GM12865 (cell line): ENCODE results near the gene GPR161.

Source experiments
- DNase-seq: peaks from one replicate; pipeline ENCODE4 v3.0.0; 2010; ENCODE audit warnings: low read depth
- H3K4me3 ChIP-seq: 2 replicates; pipeline ENCODE4 v1.5.1; 2011; ENCODE audit warnings: mild to moderate bottlenecking, low read depth, low read length, control low read depth
- TF ChIP-seq, protein P1 (sequence below): IDR thresholded peaks from 2 replicates; pipeline ENCODE4 v1.5.1; 2011; ENCODE audit warnings: low read length, control low read depth, low read depth, inconsistent platforms; ENCODE audit not compliant: insufficient read depth; ENCODE audit errors: missing control alignments

GPR161 gene

GRCh38 chr1:168135921-168136708 is 615 bp downstream of the GPR161 start:
- DNase-seq = no peak

GRCh38 chr1:168135116-168135920 is 1.4 kb downstream of the GPR161 start:
- H3K4me3 ChIP-seq = no peak overlapping the region
- TF ChIP-seq, protein P1, sequence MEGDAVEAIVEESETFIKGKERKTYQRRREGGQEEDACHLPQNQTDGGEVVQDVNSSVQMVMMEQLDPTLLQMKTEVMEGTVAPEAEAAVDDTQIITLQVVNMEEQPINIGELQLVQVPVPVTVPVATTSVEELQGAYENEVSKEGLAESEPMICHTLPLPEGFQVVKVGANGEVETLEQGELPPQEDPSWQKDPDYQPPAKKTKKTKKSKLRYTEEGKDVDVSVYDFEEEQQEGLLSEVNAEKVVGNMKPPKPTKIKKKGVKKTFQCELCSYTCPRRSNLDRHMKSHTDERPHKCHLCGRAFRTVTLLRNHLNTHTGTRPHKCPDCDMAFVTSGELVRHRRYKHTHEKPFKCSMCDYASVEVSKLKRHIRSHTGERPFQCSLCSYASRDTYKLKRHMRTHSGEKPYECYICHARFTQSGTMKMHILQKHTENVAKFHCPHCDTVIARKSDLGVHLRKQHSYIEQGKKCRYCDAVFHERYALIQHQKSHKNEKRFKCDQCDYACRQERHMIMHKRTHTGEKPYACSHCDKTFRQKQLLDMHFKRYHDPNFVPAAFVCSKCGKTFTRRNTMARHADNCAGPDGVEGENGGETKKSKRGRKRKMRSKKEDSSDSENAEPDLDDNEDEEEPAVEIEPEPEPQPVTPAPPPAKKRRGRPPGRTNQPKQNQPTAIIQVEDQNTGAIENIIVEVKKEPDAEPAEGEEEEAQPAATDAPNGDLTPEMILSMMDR = no peak
- no peak for DNase-seq

More at GRCh38 chr1:168135921-168136708, 615 bp downstream of the GPR161 start:
- TF ChIP-seq, protein P1 = no peak
- H3K4me3 ChIP-seq = peak overlapping the region; percentile 56

- TF ChIP-seq, protein P1 = no peak
- no peak overlapping the region for H3K4me3 ChIP-seq
- DNase-seq = no peak
Measured at GRCh38 chr1:168134642-168135041, 2.1 kb downstream of the GPR161 start.

DNA sequence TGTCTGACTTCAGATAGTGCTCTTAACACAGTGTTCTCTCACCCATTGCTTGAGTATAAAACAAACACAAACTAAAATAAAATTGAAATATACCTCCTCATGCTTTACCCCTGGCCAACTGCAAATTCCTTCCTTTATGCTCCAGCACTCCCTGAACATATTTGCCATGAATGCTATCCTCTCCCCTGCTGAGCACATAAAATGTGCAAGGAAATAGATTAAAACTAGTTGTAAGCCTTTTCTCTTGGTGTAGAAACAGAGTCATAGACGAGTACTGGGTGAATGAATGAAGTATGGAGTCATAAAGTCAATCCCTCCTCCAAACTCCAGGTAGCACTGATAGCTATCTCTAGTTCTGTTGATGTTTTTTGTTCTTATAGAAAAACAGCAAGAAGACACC is 2.6 kb downstream of the GPR161 start:
- H3K4me3 ChIP-seq = no peak overlapping the region
- no peak for DNase-seq
- TF ChIP-seq, protein P1 = no peak

- TF ChIP-seq, protein P1 = no peak
Measured at GRCh38 chr1:168129933-168130332, 6.8 kb downstream of the GPR161 start.

DNA sequence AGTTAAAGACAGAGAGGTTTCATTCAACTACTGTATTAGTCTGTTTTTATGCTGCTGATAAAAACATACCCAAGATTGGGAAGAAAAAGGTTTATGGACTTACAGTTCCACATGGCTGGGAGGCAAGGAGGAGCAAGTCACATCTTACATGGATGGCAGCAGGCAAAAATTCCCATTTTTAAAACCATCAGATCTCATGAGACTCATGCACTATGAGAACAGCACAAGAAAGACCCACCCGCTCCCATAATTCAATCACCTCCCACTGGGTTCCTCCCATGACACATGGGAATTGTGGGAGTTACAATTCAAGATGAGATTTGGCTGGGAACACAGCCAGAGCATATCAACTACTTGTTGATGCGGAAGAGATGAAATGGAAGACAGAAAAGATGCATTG is 9.2 kb downstream of the GPR161 start:
- DNase-seq = no peak
- TF ChIP-seq, protein P1 = no peak

More at GRCh38 chr1:168129933-168130332, 6.8 kb downstream of the GPR161 start:
- no peak overlapping the region for H3K4me3 ChIP-seq
- DNase-seq = no peak

DNA sequence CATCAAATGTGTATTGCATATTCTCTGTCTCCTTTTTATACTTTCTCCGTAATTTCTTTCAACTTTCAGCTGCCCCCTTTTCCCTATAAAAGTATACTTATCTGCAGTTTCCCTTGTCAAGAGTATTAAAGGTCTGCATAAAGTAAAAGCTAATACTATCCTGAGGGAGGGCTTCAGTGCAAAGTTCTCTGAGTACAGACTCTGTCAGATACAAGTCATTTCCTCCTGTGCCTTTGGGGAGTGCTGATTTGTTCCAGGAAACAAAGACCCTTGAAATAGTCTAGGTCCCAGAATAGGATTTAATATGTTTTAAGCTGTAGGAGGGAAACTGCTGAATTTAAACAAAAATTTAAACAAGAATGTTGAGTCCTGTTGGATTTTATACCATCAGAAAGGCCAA is 11.7 kb downstream of the GPR161 start:
- no peak for DNase-seq
- TF ChIP-seq, protein P1 = no peak
- no peak overlapping the region for H3K4me3 ChIP-seq

More for the DNA sequence above, 9.2 kb downstream of the GPR161 start:
- no peak overlapping the region for H3K4me3 ChIP-seq
